GM12864 (cell line): ENCODE measurements around the gene CALHM5.

Experiments
- DNase-seq: peaks from one replicate; pipeline ENCODE4 v3.0.0-alpha.2; 2011; ENCODE audit warnings: low read depth
- H3K4me3 ChIP-seq: 2 replicates; pipeline ENCODE4 v1.5.1; 2011; ENCODE audit warnings: mild to moderate bottlenecking, low read depth, low read length, control low read depth
- CTCF ChIP-seq: IDR thresholded peaks from 2 replicates; pipeline ENCODE4 v1.5.1; 2011; ENCODE audit warnings: low read depth, mild to moderate bottlenecking, moderate library complexity, low read length, control low read depth, inconsistent platforms; ENCODE audit errors: missing control alignments

Gene CALHM5

GRCh38 chr6:116531675-116532570 lies 20.5 kb downstream of the CALHM5 start:
- H3K4me3 ChIP-seq, result no peak overlapping the region
- peak; percentile 76 for TF ChIP-seq CTCF
- DNase-seq, result peak; percentile 44

DNA sequence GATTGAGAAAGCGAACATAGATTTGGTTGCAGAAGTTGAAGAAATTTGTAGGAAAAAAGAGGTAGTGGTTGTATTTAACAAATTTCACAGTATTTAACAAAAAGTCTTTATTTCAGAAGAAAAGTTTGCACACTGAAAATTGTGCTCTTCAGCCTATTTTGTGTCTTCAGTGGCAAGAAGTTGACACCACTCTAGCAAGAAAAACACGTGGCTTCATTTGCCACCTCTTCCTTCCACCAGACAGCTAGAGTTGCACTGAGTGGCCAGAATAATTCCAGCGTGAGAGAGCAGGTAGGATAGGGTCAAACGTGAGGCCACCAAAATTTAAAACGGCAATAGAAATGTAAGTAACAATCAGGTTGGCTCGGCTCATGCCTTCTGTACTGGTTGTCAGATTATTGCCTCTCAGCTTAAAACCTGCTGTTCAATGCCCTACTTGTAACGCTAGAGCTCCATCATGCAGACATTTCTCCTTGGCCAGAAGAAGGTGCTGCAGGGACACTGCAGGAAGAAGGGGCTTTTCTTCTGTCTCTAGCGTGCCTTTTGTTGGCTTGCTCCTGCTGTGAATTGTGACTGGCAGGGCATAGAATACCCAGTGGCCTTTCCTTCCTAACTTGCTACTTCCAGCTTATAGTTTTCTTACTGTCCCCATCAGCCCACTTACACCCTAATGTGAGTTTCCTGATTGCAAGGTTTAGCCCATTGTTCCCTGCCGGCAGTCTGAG lies 22.0 kb downstream of the CALHM5 start:
- no peak for DNase-seq
- no peak overlapping the region for H3K4me3 ChIP-seq
- TF ChIP-seq CTCF, result no peak

DNA sequence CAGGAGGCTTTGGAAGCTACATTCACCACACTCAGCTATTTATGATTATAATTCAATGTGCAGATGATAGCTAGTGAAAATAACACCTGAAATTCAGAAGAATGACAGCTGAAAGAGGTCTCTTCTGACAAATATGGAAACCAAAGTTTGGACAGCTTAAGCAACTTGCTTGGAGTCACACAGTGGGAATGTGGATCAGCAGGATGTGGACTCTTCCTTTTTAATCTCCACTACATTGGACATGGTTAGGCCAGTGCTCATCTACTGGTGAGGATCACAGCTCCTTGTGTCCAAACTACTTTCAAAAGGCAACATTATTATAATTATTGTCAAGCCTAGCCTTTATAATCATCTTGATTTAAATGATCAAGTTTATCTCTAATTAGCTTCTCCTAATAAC lies 23.7 kb downstream of the CALHM5 start:
- no peak for DNase-seq
- TF ChIP-seq CTCF, result no peak
- H3K4me3 ChIP-seq, result no peak overlapping the region

DNA sequence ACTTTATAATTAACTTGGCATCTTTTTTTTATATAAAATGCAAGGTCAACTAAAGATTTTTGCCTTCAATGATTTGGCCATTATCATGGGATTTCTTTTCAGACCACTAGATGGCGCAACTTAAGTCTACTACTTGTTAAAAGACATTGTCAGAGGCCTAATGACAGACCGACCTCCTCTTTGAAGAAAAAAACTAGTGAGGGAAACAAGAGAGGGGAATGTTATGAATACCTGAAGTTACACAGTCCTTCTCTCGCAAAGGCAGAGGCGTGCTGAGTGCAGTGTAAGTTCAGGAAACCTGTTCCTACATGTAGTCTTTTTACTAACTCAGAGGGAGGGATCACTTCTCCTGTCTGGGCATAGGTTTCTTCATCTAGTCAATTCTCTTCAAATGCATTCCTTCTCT lies 24.8 kb downstream of the CALHM5 start:
- peak; percentile 22 for DNase-seq
- TF ChIP-seq CTCF, result peak; percentile 53
- H3K4me3 ChIP-seq, result no peak overlapping the region

DNA sequence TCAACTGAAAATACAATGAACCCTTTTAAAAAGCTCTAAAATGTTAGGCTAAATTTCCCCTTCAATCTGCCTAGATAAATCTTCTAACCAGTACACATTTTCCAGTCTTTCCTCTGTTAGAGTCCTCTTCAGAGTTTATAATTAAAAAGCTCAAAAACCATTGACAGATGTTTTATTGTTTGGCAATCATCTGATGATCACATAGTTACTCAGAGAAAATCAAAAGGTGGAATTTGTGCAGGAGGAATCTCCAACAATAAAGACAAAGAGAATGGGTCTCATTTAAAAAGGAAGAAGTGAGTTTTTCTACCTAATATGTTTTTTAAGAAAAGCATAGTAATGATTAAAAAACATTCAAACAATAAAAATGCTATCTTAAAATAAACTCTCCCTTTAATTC lies 31.0 kb downstream of the CALHM5 start:
- no peak for DNase-seq
- TF ChIP-seq CTCF, result no peak
- no peak overlapping the region for H3K4me3 ChIP-seq

GRCh38 chr6:116543149-116543548 lies 31.7 kb downstream of the CALHM5 start:
- no peak for DNase-seq
- H3K4me3 ChIP-seq, result no peak overlapping the region
- TF ChIP-seq CTCF, result no peak
